ENCODE data around the gene FOXE3.

The FOXE3 gene

DNA sequence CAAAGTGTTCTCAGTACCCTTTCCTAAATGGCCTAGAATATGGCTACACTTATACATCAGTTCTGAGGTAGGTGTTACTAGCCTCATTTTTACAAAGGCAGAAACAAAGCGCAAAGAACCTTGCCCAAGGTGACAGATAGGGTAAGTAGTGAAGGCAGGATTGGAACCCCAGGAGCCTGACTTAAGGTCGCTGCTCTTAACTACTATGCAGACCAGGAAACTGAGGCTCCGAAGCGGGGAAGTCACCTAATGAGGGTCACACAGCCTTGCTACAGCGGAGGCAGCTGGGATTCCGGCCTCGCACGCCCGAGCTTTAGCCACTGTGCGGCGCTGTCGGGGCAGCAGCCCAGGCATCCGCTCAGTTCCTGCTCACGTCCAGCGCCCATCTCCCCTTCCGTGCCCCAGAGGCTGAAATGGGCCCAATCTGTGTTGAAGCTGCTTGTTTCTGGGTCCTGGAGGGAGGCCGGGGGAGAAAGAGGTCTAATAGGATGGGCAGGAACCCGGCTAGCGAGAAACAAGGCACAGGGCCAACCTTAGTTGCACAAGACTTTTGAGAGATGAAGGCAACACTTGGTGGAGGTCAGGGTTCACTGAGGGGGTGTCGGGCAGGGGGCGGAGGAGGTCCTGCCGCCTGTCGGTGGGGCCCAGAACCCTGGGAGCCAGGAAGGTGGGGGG, 20.4 kb downstream of the FOXE3 start:
- Mint-ChIP-seq H3K27me3 (peaks cover 31% of the 10 kb centered on the region), H3K36me3 (ENCODE audit: low read depth) (no peaks in the 10 kb centered on the region), H3K4me1 (ENCODE audit: low read depth) (peaks cover 40% of the 10 kb centered on the region), H3K9me3 (no peaks in the 10 kb centered on the region), H3K4me3 (peak overlapping the region; percentile 91), H3K27ac (peak overlapping the region; percentile 76)

DNA sequence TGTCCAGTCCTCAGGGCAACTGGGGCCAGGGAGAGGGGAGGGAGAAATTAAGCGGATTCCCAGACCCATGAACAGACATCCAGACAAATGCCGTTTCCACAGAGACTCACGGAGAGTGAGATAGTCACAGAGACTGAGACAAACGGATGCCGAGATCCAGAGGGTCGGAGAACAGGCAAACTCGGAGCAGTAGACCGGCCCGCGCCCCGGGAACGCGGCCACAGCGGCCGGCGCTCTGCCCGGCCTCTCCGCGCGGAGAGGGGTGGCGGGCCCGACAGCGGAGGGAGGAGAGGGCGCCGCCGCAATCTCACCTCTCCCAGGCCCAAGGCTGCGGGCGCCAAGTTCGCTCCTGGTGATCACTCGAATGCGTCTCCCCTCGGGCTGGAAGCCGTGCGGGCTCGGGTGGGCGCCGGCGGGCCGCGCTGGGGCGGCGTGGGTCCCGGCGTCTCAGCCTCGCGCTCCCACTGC, 20.9 kb downstream of the FOXE3 start:
- peaks cover 26% of the 10 kb centered on the region for H3K27me3 Mint-ChIP-seq
- H3K4me3 Mint-ChIP-seq: peak overlapping the region; percentile 91
- peak overlapping the region; percentile 76 for H3K27ac Mint-ChIP-seq
- H3K36me3 Mint-ChIP-seq (ENCODE audit: low read depth): no peaks in the 10 kb centered on the region
- peaks cover 35% of the 10 kb centered on the region for H3K4me1 Mint-ChIP-seq (ENCODE audit: low read depth)
- no peaks in the 10 kb centered on the region for H3K9me3 Mint-ChIP-seq

DNA sequence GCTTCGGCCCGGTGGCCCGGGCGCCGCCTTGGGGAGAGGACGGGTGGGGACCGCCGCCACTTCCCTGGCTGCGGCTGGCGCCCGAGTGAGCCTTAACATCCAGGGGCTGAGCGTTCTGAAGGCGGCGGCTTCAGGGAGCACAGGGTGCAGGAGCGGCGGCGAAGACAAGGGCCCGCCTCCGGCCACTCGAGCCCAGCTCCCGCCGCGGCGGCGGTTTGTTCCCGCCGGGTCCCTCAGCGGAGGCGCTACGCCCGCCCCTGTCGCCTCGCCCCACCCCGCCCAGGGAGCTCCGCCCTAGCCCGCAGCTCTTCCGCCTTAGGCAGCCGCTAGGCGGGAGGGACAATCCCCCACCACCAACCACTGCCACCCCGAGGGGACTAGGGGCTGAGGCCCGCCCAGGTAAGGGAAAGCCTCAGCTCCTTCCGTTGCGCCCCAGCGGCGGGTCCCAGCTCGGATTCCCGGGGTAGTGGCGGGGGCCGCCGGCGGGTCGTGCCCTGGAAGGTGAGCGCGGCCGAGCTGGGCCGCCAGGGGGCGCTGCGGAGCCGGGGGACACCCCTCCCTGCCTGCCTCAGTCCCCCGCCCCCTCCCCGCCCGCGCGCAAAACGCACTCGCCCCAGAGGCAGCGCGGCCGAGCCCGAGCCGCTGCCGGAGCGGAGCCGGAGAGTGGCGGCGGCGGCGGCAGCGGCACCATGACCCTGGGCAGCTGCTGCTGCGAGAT, 21.5 kb downstream of the FOXE3 start, which contains the start of gene FOXD2:
Gene FOXD2, plus strand, starts transcription at position 598 of the 718 bp plus-strand sequence. Its CDS starts 92 bp downstream, at position 690.
- peak within 1 kb of the TSS; percentile 91 for H3K4me3 Mint-ChIP-seq
- H3K4me1 Mint-ChIP-seq (ENCODE audit: low read depth): peaks cover 29% of the 10 kb centered on the region
- no peaks in the 10 kb centered on the region for H3K36me3 Mint-ChIP-seq (ENCODE audit: low read depth)
- peak within 1 kb of the TSS; percentile 76 for H3K27ac Mint-ChIP-seq
- H3K27me3 Mint-ChIP-seq: peaks cover 22% of the 10 kb centered on the region
- H3K9me3 Mint-ChIP-seq: no peaks in the 10 kb centered on the region

DNA sequence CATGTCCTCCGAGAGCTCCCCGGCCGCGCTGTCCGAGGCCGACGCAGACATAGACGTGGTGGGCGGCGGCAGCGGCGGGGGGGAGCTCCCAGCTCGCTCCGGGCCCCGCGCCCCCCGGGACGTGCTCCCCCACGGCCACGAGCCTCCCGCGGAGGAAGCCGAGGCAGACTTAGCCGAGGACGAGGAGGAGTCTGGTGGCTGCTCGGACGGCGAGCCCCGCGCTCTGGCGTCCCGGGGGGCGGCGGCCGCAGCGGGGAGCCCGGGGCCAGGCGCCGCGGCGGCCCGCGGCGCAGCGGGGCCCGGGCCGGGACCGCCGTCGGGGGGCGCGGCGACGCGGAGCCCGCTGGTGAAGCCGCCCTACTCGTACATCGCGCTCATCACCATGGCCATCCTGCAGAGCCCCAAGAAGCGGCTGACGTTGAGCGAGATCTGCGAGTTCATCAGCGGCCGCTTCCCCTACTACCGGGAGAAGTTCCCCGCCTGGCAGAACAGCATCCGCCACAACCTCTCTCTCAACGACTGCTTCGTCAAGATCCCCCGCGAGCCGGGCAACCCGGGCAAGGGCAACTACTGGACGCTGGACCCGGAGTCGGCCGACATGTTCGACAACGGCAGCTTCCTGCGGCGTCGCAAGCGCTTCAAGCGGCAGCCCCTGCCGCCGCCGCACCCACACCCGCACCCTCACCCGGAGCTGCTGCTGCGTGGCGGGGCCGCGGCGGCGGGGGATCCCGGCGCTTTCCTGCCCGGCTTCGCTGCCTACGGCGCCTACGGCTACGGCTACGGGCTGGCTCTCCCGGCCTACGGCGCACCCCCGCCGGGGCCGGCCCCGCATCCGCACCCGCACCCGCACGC, 22.3 kb downstream of the FOXE3 start:
- Mint-ChIP-seq H3K27me3 (peaks cover 15% of the 10 kb centered on the region), H3K9me3 (no peaks in the 10 kb centered on the region), H3K36me3 (ENCODE audit: low read depth) (no peaks in the 10 kb centered on the region), H3K4me1 (ENCODE audit: low read depth) (peaks cover 25% of the 10 kb centered on the region), H3K4me3 (peak overlapping the region; percentile 62), H3K27ac (no peak overlapping the region)

DNA sequence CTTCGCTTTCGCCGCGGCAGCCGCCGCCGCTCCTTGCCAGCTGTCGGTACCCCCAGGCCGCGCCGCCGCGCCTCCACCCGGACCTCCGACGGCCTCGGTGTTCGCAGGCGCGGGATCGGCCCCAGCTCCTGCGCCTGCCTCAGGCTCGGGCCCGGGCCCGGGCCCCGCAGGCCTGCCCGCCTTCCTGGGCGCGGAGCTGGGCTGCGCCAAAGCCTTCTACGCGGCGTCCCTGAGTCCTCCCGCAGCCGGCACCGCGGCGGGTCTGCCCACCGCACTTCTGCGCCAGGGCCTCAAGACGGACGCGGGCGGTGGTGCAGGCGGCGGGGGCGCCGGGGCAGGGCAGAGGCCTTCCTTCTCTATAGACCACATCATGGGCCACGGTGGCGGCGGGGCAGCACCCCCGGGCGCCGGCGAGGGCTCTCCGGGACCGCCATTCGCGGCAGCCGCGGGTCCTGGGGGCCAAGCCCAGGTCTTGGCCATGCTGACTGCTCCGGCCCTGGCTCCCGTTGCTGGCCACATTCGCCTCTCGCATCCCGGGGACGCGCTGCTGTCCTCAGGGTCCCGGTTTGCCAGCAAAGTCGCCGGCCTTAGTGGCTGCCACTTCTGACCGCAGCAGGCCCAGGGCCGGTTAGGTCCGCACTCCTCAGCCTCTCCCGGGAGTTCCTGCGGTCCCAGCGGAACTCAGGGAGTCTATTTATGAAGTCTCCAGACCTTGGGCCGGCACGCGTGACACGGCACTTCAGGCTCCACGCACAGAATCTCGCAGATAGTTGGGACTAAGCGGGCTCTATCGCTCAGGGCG, 23.1 kb downstream of the FOXE3 start:
- H3K36me3 Mint-ChIP-seq (ENCODE audit: low read depth): no peaks in the 10 kb centered on the region
- no peak overlapping the region for H3K4me3 Mint-ChIP-seq
- H3K27ac Mint-ChIP-seq: peak overlapping the region; percentile 26
- peaks cover 6% of the 10 kb centered on the region for H3K27me3 Mint-ChIP-seq
- H3K4me1 Mint-ChIP-seq (ENCODE audit: low read depth): peaks cover 23% of the 10 kb centered on the region
- no peaks in the 10 kb centered on the region for H3K9me3 Mint-ChIP-seq

DNA sequence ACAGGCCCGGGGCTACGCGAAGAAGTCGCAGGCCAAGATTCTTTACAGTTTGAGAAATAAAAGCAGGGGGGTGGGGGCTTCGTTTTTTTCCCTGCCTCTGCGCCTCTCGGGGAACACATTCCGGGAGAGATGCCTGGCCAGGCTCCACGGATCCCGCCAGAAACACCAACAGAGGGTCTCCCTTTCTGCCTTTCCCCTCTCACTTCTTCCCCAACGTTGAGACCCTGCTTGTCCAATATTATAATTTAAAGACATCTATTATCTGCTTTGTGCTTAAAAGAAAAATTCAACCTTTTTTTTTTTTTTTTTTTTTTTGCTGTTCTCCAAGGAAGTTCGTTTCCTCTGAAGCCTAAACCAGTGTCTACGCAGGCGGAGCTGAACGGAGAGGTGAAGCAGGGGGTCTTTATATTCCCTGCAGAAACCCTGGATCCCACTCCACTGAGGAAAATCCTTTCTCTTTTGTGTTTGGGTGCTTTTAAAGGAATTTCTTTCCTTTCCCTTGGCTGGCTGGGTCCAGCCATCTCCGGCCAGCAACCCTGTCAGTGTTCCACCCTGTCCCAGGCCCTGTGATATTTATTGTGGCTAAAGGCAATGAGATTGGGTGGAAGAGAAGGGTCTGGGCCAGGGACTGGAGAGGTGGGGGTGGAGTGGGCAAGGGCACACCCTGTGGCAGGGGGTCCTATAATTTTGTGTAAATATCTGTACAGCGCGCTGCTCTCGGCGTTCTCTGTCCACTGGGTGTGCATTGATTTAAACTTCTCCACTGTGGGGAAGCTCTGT, 23.9 kb downstream of the FOXE3 start:
- Mint-ChIP-seq H3K4me3 (no peak overlapping the region), H3K36me3 (ENCODE audit: low read depth) (no peaks in the 10 kb centered on the region), H3K9me3 (no peaks in the 10 kb centered on the region), H3K4me1 (ENCODE audit: low read depth) (peaks cover 29% of the 10 kb centered on the region), H3K27ac (peak overlapping the region; percentile 26), H3K27me3 (peaks cover under 1% of the 10 kb centered on the region)

DNA sequence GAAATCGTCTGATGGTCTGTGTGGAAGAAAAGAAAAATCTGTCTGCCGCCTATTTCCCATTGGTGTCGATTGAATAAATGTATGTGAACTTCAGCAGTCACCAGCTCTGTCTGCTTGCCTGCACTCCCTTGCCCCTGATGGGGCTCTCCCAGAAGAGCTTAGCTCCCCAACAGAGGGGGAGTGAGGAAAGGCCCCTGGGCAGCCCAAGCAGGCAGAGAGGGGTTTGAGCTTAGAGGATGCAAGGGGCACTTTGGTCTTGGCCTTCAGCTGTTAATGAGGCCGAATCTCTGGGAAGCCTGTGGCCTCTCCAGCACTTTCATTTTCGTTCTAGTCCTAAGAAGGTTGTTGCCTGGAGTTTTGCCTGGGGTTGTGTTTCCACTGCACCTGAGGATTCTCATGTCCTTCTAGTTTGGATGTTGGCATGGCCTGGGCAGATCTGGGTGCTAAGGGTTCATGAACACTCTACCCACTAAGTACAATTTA, 24.6 kb downstream of the FOXE3 start:
- no peak overlapping the region for H3K27ac Mint-ChIP-seq
- H3K36me3 Mint-ChIP-seq (ENCODE audit: low read depth): no peaks in the 10 kb centered on the region
- peaks cover 31% of the 10 kb centered on the region for H3K4me1 Mint-ChIP-seq (ENCODE audit: low read depth)
- no peaks in the 10 kb centered on the region for H3K27me3 Mint-ChIP-seq
- no peaks in the 10 kb centered on the region for H3K9me3 Mint-ChIP-seq
- H3K4me3 Mint-ChIP-seq: no peak overlapping the region

DNA sequence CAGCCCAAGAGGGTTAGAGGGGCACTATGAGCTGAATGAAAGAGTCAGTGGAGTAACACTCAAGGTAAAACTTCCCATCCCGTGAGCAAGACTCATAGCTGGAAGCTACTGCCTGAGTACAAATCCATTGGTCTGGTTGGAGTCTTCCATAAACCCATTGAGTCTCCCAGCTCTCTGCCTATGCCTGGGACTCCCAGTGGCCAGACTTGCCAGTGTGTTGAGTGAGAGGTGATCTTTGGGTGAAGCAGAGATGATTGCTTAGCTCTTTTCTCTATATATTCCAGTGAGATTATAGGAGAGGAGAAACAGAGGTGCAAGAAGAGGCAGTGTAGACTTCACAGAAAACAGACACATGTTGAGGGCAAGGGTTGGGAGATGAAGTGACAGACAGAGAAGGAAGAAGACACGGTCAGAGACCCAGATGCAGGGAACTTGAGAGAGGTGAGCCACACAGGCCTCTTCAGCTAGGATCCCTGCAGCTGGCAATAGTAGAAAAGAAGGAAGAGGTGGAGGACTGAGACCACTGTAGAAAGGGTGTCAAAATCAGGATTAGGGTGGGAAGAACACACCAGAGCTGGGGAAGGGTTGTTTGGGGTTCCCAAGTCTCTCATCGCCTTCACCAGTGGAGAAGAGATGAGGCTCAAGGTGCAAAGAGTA, 25.5 kb downstream of the FOXE3 start:
- no peak overlapping the region for H3K27ac Mint-ChIP-seq
- no peak overlapping the region for H3K4me3 Mint-ChIP-seq
- H3K36me3 Mint-ChIP-seq (ENCODE audit: low read depth): no peaks in the 10 kb centered on the region
- H3K27me3 Mint-ChIP-seq: no peaks in the 10 kb centered on the region
- H3K9me3 Mint-ChIP-seq: no peaks in the 10 kb centered on the region
- peaks cover 25% of the 10 kb centered on the region for H3K4me1 Mint-ChIP-seq (ENCODE audit: low read depth)

DNA sequence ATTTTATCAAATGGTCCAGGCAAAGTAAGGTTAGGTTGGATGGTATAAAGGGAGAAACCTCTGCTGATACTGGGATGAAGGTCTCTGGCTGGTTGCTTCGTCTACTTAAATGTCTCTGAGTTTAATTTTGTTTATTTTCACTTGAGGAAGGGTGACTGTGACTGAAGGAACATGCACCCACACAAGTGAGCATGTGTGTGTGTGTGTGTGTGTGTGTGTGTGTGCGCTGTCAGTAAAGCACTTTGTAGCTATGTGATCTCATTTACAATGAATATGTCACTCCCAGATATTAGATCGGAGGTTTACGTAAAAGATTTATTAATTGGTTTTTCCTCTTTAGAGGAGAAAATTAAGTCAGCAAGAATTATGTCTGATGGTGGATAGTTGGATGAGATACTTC, 26.1 kb downstream of the FOXE3 start:
- H3K27me3 Mint-ChIP-seq: no peaks in the 10 kb centered on the region
- no peaks in the 10 kb centered on the region for H3K36me3 Mint-ChIP-seq (ENCODE audit: low read depth)

DNA sequence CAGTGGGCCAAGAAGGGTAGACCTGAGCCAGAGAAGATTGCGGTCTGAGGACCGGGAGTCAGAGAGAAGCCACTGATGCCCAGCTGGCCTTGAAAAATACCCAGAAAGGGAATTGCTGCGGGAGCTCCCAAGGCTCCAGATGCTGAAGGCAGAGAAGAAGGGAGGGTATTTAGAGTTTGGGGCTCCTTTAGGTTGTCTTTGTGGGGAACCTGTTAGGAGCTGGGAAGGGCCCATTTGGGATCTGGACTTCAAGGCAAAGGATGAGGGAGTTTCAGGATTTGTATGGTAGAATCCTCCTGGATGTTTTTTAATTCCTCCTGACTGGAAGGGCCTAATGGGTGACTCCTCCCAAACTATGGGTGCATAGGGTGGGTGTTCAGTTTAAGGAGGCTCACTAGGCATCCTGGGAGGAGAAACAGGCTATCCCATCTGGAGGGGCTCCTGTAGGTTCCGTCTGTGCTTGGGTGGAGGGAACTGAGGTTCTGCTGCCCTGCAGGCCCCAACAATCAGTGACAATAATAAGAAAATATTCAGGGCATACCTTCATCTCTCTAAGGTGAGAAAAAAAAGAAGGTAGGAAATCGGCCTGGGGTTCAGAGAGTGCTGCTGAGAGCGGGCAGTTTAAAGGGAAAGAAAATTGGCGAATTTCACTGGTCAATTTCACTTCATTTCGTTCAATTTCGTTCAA, 26.9 kb downstream of the FOXE3 start:
- H3K36me3 Mint-ChIP-seq (ENCODE audit: low read depth): no peaks in the 10 kb centered on the region
- no peaks in the 10 kb centered on the region for H3K9me3 Mint-ChIP-seq
- no peak overlapping the region for H3K4me3 Mint-ChIP-seq
- peaks cover 24% of the 10 kb centered on the region for H3K4me1 Mint-ChIP-seq (ENCODE audit: low read depth)
- no peaks in the 10 kb centered on the region for H3K27me3 Mint-ChIP-seq
- no peak overlapping the region for H3K27ac Mint-ChIP-seq

More for the DNA sequence above, 26.1 kb downstream of the FOXE3 start:
- Mint-ChIP-seq H3K27ac (no peak overlapping the region), H3K9me3 (no peaks in the 10 kb centered on the region), H3K4me1 (ENCODE audit: low read depth) (peaks cover 24% of the 10 kb centered on the region), H3K4me3 (no peak overlapping the region)

DNA sequence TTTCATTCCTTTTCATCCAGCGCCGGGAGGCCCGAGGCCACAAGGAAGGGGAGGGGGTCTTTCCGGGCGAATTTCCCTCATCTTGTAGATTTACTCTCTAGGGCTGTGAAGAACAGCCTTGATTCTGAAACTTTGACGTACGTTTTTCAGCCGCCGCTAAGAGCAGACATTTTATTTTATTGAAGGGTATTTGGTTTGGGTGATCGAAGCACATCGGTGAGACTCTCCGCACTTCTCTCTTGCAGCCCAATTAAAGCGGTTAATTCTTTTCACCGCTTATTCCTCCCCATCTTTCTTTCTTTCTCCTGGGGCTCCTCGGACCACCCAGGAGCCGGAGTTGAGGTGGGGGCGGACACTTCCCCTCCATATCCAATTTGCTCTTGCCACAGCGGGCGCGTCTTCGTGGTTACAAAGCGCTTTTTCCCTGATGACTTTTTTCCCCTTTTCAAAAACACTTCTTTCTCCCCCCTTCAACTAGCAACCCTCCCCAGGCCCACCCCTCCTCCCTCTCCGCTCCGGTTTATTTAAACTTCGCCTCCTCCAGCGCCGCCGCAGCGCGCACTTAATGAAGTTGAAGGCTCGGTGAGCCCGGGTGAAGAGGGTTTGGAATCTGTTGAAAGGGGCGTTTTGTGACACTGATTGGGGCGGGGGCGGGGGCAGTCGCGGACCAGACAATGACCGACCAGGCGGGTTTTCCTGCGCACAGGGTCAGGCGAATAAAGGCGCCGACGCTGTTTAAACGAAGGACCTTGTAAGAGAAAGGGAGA, 27.6 kb downstream of the FOXE3 start:
- Mint-ChIP-seq H3K27ac (peak overlapping the region; percentile 15), H3K27me3 (no peaks in the 10 kb centered on the region), H3K36me3 (ENCODE audit: low read depth) (no peaks in the 10 kb centered on the region), H3K4me1 (ENCODE audit: low read depth) (peaks cover 24% of the 10 kb centered on the region), H3K9me3 (no peaks in the 10 kb centered on the region), H3K4me3 (peak overlapping the region; percentile 72)

DNA sequence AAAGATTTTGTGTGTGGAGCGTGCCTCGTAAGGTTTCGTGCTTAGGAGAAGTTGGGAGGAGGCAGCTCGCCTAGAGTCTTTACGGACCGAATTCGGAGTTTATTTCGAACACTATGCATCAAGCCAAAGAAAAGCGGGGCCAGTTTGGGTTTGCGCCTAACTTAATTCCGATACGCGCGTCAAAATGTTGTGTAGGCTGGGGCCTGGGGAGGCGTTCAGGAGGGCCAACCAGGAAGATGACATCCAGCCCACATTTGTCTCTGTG, 28.1 kb downstream of the FOXE3 start:
- peaks cover 24% of the 10 kb centered on the region for H3K4me1 Mint-ChIP-seq (ENCODE audit: low read depth)
- H3K36me3 Mint-ChIP-seq (ENCODE audit: low read depth): no peaks in the 10 kb centered on the region
- no peaks in the 10 kb centered on the region for H3K9me3 Mint-ChIP-seq
- peak overlapping the region; percentile 15 for H3K27ac Mint-ChIP-seq
- H3K4me3 Mint-ChIP-seq: peak overlapping the region; percentile 72
- no peaks in the 10 kb centered on the region for H3K27me3 Mint-ChIP-seq

Data from stimulated activated naive CD8-positive, alpha-beta T cell treated with anti-CD3 and anti-CD28 coated beads, Interleukin-15, Interleukin-2, amounts not matched to agents 100 ng/mL and 50 ng/mL, for 24 hours (primary cell).